ENCODE measurements around the gene TFEC. TPM values are rescaled to one million over a fixed set of nuclear protein-coding genes. Genes with fewer than 3 reads are reported as not detected.
A peak's percentile ranks its signal among the peaks of the same experiment; 100 is the strongest.

TFEC gene
- total RNA-seq, 4 donors from 2014 or later, result 3.0 to 6.8 (median 3.0) TPM; not detected in 1

DNA sequence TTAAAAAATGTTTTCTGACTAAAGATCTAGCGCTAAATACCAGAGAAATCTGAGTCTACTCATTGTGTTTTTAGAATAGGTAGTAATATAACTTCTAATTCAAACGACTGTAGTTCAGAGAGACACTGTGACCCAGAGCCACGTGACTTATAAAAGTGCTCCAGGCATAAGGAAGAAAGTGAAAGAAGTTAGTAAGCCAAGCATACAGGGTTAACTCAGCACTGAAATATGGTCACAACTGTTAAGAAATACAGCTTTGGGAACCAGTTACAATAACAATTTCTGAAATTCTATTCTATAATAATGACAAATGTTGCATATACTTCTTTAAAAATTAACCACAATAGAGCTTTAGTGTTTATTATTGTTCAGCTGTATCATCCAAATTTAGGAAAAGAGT lies 119.1 kb downstream of the TFEC start:
- TF ChIP-seq POLR2A (IDR thresholded peaks at IDR 0.05), result no peak
- TF ChIP-seq EP300 (IDR thresholded peaks at IDR 0.05; ENCODE audit: low read depth), result no peak
- TF ChIP-seq POLR2AphosphoS5 (IDR thresholded peaks at IDR 0.05), result no peak
- TF ChIP-seq, protein P1, sequence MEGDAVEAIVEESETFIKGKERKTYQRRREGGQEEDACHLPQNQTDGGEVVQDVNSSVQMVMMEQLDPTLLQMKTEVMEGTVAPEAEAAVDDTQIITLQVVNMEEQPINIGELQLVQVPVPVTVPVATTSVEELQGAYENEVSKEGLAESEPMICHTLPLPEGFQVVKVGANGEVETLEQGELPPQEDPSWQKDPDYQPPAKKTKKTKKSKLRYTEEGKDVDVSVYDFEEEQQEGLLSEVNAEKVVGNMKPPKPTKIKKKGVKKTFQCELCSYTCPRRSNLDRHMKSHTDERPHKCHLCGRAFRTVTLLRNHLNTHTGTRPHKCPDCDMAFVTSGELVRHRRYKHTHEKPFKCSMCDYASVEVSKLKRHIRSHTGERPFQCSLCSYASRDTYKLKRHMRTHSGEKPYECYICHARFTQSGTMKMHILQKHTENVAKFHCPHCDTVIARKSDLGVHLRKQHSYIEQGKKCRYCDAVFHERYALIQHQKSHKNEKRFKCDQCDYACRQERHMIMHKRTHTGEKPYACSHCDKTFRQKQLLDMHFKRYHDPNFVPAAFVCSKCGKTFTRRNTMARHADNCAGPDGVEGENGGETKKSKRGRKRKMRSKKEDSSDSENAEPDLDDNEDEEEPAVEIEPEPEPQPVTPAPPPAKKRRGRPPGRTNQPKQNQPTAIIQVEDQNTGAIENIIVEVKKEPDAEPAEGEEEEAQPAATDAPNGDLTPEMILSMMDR (IDR thresholded peaks at IDR 0.05), result no peak
- no peak overlapping the region for H3K4me3 ChIP-seq
- H3K4me1 ChIP-seq, result peaks cover 0 to 5% (median 0%) of the 10 kb centered on the region in 4 donors
- no peaks in the 10 kb centered on the region for H3K36me3 ChIP-seq
- no peaks in the 10 kb centered on the region for H3K9me3 ChIP-seq
- WGBS, 2 donors (ENCODE audit: low coverage in 1 of 2), result 42 to 48% methylated on average over 3 of the region's 3 CpGs
- in situ Hi-C loops (cut with MboI; ENCODE audit: low pct_ligation_motif_present in 1 of 4, low pct_unique_long_range_greater_than_20kb in 1 of 4, low sequenced_read_pairs in 3 of 4), result no loop called here
- H3K27me3 ChIP-seq, result no peaks in the 10 kb centered on the region
- no peak for DNase-seq
- intact Hi-C loops (cut with DNase I; ENCODE audit: low total_unique reads), result no loop called here
- H3K27ac ChIP-seq, result no peak overlapping the region

DNA sequence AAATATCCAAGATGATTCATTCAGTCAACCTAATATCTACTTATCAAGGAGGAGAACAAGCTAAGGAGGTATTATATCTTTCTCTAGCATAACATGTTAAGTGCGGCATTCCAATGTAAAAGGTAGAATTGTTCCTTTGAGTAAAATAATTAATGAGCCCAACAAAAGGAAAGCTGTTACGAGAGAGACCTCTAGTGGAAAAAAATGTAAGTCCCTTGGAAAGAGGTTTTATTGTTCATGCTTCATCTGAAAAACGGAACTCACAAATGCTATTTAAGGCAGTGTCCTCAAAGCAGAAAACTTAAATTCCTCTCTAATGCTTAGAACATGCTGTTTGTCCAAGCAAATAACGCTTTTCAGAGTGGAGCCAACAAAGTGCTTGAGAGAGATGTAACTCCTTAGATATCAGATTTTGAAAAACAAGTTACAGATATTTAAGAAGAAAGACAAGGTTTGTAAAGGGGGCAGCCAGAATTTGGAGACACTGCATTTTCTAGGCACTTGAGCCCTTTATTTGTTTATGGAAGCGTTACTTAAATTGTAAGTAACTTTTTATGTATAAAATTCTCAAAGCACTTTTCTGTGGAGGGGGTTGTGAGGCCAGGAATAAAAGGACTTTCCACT lies 119.9 kb downstream of the TFEC start:
- in situ Hi-C loops (cut with MboI; ENCODE audit: low pct_ligation_motif_present in 1 of 4, low pct_unique_long_range_greater_than_20kb in 1 of 4, low sequenced_read_pairs in 3 of 4) (no loop called here), intact Hi-C loops (cut with DNase I; ENCODE audit: low total_unique reads) (no loop called here)
- TF ChIP-seq, protein P1 (IDR thresholded peaks at IDR 0.05), result peak; percentile 34 to 42 (median 38)
- TF ChIP-seq EP300 (IDR thresholded peaks at IDR 0.05; ENCODE audit: low read depth), result no peak
- no peak for DNase-seq
- H3K9me3 ChIP-seq, result no peaks in the 10 kb centered on the region
- H3K27ac ChIP-seq, result no peak overlapping the region
- H3K36me3 ChIP-seq, result no peaks in the 10 kb centered on the region
- H3K4me3 ChIP-seq, result no peak overlapping the region
- 1 to 3% methylated on average over 5 of the region's 5 CpGs for WGBS, 2 donors (ENCODE audit: low coverage in 1 of 2)
- H3K4me1 ChIP-seq, result peaks cover 0 to 5% (median 0%) of the 10 kb centered on the region in 4 donors
- no peaks in the 10 kb centered on the region for H3K27me3 ChIP-seq

DNA sequence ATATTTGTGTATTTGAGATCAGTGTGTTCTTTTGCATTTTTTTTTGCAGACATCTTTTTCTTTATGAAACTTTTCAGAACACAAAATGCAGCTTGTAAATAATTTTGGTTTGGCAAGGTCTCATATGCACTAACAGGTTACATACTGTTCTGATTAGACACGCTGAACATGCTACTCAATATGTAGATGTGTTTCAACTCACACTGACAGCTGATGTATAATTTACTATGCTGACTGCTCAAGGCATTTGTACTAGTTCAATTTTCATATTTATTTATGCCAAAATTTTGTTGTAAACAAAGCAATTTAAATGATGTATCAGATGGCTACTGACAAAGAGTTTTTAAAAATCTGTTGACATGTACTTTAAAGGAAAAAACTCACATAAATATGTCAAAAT lies 123.8 kb downstream of the TFEC start:
- 84 to 88% methylated on average over 1 of the region's 1 CpG for WGBS, 2 donors (ENCODE audit: low coverage in 1 of 2)
- intact Hi-C loops (cut with DNase I; ENCODE audit: low total_unique reads), result no loop called here
- Histone ChIP-seq H3K27me3 (no peaks in the 10 kb centered on the region), H3K4me1 (peaks cover 0 to 5% (median 0%) of the 10 kb centered on the region in 4 donors), H3K4me3 (no peak overlapping the region), H3K27ac (no peak overlapping the region), H3K36me3 (no peaks in the 10 kb centered on the region), H3K9me3 (no peaks in the 10 kb centered on the region)
- TF ChIP-seq POLR2A (IDR thresholded peaks at IDR 0.05), result no peak
- TF ChIP-seq, protein P1 (IDR thresholded peaks at IDR 0.05), result no peak
- TF ChIP-seq EP300 (IDR thresholded peaks at IDR 0.05; ENCODE audit: low read depth), result no peak
- no peak for TF ChIP-seq POLR2AphosphoS5 (IDR thresholded peaks at IDR 0.05)
- no peak for DNase-seq
- in situ Hi-C loops (cut with MboI; ENCODE audit: low pct_ligation_motif_present in 1 of 4, low pct_unique_long_range_greater_than_20kb in 1 of 4, low sequenced_read_pairs in 3 of 4), result no loop called here

DNA sequence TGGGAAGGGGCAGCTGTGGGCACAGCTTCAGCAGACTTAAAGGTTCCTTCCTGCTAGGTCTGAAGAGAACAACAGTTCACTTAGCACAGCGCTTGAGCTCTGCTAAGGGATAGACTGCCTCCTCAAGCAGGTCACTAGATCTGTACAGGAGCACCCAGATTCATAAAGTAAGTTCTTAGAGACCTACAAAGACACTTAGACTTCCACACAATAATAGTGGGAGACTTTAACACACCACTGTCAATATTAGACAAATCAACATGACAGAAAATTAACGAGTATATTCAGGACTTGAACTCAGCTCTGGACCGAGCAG lies 140.9 kb downstream of the TFEC start:
- TF ChIP-seq POLR2A (IDR thresholded peaks at IDR 0.05) (no peak), EP300 (IDR thresholded peaks at IDR 0.05; ENCODE audit: low read depth) (no peak), POLR2AphosphoS5 (IDR thresholded peaks at IDR 0.05) (no peak)
- TF ChIP-seq, protein P1 (IDR thresholded peaks at IDR 0.05), result no peak
- intact Hi-C loops (cut with DNase I; ENCODE audit: low total_unique reads) (no loop called here), in situ Hi-C loops (cut with MboI; ENCODE audit: low pct_ligation_motif_present in 1 of 4, low pct_unique_long_range_greater_than_20kb in 1 of 4, low sequenced_read_pairs in 3 of 4) (no loop called here)
- Histone ChIP-seq H3K27ac (no peak overlapping the region), H3K4me1 (no peaks in the 10 kb centered on the region), H3K4me3 (no peak overlapping the region), H3K36me3 (no peaks in the 10 kb centered on the region), H3K9me3 (no peaks in the 10 kb centered on the region), H3K27me3 (no peaks in the 10 kb centered on the region)
- 87 to 100% methylated on average over 1 to 3 of the region's 3 CpGs for WGBS, 2 donors (ENCODE audit: low coverage in 1 of 2)
- DNase-seq, result no peak

Data from transverse colon (tissue), 4 donors.